ENCODE measurements around the gene KLHL4.

Gene KLHL4

DNA sequence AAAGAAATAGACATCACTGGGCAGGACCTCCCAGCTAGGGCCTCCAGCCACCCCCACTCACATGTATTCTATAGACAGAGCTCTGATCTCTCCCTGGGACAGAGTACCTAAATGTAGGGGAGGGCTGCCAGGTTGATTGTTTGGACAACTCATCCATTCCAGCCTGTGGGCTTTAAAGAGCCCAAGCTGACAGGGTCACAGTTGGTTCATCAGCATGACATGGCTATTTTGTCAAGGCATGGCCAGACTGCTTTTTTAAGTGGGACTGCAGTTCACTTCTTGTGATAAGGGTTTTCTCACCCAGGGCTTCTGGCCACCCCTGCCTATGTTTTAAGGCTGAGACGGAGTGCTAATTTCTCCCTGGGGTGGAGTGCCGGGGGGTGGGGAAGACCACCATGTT is 63.3 kb downstream of the KLHL4 start:
- H3K4me3 ChIP-seq (ENCODE audit: low read depth, low read length): no peak overlapping the region
- TF ChIP-seq, protein P1, sequence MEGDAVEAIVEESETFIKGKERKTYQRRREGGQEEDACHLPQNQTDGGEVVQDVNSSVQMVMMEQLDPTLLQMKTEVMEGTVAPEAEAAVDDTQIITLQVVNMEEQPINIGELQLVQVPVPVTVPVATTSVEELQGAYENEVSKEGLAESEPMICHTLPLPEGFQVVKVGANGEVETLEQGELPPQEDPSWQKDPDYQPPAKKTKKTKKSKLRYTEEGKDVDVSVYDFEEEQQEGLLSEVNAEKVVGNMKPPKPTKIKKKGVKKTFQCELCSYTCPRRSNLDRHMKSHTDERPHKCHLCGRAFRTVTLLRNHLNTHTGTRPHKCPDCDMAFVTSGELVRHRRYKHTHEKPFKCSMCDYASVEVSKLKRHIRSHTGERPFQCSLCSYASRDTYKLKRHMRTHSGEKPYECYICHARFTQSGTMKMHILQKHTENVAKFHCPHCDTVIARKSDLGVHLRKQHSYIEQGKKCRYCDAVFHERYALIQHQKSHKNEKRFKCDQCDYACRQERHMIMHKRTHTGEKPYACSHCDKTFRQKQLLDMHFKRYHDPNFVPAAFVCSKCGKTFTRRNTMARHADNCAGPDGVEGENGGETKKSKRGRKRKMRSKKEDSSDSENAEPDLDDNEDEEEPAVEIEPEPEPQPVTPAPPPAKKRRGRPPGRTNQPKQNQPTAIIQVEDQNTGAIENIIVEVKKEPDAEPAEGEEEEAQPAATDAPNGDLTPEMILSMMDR (IDR thresholded peaks at IDR 0.05; ENCODE audit: control insufficient read depth, extremely low read depth, insufficient read depth): no peak
- DNase-seq (ENCODE audit: low read depth): no peak

DNA sequence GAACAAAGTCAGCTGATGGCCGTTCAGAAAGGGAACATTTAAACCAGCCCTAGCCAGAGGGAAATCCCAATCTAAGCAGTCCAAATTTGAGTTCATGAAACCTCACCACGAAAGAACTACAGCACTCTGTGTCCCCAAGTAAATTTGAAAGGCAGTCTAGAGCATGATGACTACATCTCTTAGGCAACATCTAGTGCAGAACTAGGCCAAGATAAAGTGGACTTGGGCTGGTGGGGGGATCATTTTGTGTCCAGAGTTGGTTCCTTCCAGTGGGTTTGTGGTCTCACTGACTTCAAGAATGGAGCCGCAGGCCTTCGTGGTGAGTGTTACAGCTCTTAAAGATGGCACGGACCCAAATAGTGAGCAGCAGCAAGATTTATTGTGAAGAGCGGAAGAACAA is 64.9 kb downstream of the KLHL4 start:
- no peak overlapping the region for H3K4me3 ChIP-seq (ENCODE audit: low read depth, low read length)
- TF ChIP-seq, protein P1 (IDR thresholded peaks at IDR 0.05; ENCODE audit: control insufficient read depth, extremely low read depth, insufficient read depth): no peak
- DNase-seq (ENCODE audit: low read depth): no peak

DNA sequence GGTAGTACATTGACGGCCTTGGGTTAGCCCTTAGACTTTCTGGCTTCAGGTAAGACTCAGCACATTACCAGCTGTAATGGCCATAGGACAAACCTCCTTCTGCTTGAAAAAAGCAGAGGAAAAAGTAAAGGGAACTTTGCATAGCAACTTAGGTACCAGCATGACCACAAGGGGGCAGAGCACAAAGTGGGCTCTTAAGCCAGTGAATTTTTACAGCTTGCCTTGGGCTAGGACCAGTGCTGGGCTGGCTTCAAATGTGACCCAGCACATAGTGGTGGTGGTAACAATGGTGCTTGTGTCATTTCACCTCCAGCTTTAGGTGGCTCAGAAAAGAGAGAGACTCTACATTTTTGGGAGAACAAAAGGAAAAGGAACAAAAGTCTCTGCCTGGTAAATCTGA is 66.1 kb downstream of the KLHL4 start:
- TF ChIP-seq, protein P1 (IDR thresholded peaks at IDR 0.05; ENCODE audit: control insufficient read depth, extremely low read depth, insufficient read depth): peak; percentile 56
- H3K4me3 ChIP-seq (ENCODE audit: low read depth, low read length): no peak overlapping the region
- DNase-seq (ENCODE audit: low read depth): no peak

DNA sequence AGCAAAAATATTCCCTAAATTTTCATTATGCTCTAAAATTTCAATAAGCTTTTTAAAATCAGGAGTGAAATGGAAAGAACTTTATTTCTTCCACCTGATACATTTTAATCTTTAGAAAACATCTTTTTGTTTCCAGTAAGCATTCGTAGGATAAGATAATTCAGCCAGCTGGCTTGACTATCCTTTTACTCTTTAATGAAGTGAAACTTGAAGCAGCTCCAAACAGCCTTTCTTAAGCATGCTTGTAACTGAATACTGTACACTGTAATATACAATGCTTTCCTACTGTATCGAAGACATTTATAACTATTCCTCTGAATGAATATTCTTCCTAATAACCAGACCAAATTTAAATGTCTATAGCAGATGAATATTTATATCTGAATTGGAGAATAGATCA is 98.8 kb downstream of the KLHL4 start:
- no peak for DNase-seq (ENCODE audit: low read depth)
- H3K4me3 ChIP-seq (ENCODE audit: low read depth, low read length): no peak overlapping the region
- TF ChIP-seq, protein P1 (IDR thresholded peaks at IDR 0.05; ENCODE audit: control insufficient read depth, extremely low read depth, insufficient read depth): no peak

DNA sequence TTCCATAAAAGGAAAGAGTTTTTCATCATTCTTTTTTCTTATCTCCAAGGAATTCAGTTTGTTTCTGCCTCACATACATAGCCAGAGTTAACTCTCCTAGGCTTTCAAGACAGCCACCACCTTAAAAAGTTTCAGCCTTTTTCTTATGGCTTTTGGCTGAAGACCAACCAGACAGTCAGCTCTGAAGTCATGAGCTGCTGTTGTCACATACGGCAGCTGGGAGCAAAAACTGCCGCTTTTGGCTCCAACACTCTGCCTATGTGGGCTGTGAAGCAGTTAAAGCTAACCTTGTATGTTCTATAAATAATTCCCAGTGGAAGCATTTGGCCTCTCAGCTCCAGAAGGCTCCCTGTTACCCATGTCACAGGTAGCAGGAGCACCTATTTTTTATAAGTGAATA is 104.1 kb downstream of the KLHL4 start:
- TF ChIP-seq, protein P1 (IDR thresholded peaks at IDR 0.05; ENCODE audit: control insufficient read depth, extremely low read depth, insufficient read depth): no peak
- no peak overlapping the region for H3K4me3 ChIP-seq (ENCODE audit: low read depth, low read length)
- DNase-seq (ENCODE audit: low read depth): no peak

DNA sequence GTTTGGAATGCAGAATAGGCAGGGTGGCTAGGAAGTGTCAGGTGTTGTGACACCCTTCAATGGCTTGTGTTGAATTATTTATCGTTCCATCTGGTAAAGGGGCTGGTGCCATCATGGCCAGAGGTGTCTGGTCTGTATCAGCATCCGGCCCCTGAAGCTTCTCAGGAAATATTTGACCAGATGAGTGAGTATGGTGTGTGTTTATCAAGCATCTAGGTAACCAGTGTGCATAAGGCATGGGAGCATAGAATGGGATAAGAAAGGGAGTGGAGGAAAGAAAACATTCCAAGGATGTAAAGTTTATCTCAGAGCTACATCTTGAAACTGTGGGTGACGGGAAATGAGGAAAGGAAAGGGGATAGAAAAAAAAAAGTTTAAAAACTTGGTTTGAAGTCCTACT is 109.4 kb downstream of the KLHL4 start:
- no peak overlapping the region for H3K4me3 ChIP-seq (ENCODE audit: low read depth, low read length)
- no peak for DNase-seq (ENCODE audit: low read depth)
- TF ChIP-seq, protein P1 (IDR thresholded peaks at IDR 0.05; ENCODE audit: control insufficient read depth, extremely low read depth, insufficient read depth): no peak

DNA sequence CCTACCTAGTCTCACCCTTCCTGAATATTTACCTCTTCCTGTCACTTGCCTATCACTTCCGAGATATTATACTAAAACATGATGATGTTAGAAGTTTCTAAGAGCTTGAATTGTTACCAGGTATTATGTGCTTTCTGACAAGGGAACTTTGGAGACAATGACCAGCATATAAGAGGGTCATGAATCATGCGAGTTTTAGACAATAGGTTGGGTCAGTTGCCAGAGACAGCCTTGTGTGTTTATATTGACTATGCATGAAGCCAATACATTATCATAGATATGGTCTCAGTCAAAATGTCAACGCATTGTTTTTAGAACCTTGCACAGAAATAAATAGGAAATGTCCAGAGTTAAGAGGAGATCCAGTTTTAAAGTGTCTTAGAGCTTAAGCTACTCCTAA is 116.8 kb downstream of the KLHL4 start:
- no peak for DNase-seq (ENCODE audit: low read depth)
- TF ChIP-seq, protein P1 (IDR thresholded peaks at IDR 0.05; ENCODE audit: control insufficient read depth, extremely low read depth, insufficient read depth): no peak
- no peak overlapping the region for H3K4me3 ChIP-seq (ENCODE audit: low read depth, low read length)

Data from LNCaP clone FGC (cell line).